ENCODE data around the gene MISP.

The MISP gene

GRCh38 chr19:708154-709143 lies 42.5 kb upstream of the MISP start, which contains the start of gene PALM:
Gene PALM, plus strand, starts transcription at chr19:708935. Its CDS starts 212 bp downstream, at chr19:709147.
- ChIA-PET CTCF (no interaction called here), POLR2A (interaction anchor here (1.0 kb wide), 1 partner anchor 28 kb away, joined by 3 read pairs; no protein-coding TSS in a partner anchor)
- peak; percentile 54 for DNase-seq (ENCODE audit: extremely low spot score)
- TF ChIP-seq ZNF384 (IDR thresholded peaks at IDR 0.05) (no peak), ELF4 (IDR thresholded peaks at IDR 0.05) (no peak), BHLHE40 (IDR thresholded peaks at IDR 0.05; ENCODE audit: borderline replicate concordance) (no peak)

- DNase-seq (ENCODE audit: extremely low spot score), result no peak
- CTCF ChIA-PET, result no interaction called here
- TF ChIP-seq ELF4 (IDR thresholded peaks at IDR 0.05) (no peak), FOXK2 (IDR thresholded peaks at IDR 0.05) (no peak), LEF1 (IDR thresholded peaks at IDR 0.05; ENCODE audit: borderline replicate concordance) (no peak), PKNOX1 (IDR thresholded peaks at IDR 0.05) (no peak), FOXA1 (IDR thresholded peaks at IDR 0.05) (no peak), BHLHE40 (IDR thresholded peaks at IDR 0.05; ENCODE audit: borderline replicate concordance) (no peak), NFRKB (IDR thresholded peaks at IDR 0.05) (no peak), SP1 (IDR thresholded peaks at IDR 0.05) (no peak), HDGF (IDR thresholded peaks at IDR 0.05; ENCODE audit: borderline replicate concordance) (no peak), L3MBTL2 (conservative IDR thresholded peaks at IDR 0.05) (no peak), CTBP1 (IDR thresholded peaks at IDR 0.05; ENCODE audit: borderline replicate concordance) (no peak), SUZ12 (IDR thresholded peaks at IDR 0.05) (no peak), ARNT (IDR thresholded peaks at IDR 0.05) (no peak), FOXM1 (IDR thresholded peaks at IDR 0.05; ENCODE audit: borderline replicate concordance) (no peak), TARDBP (IDR thresholded peaks at IDR 0.05) (no peak)
- POLR2A ChIA-PET, result interaction anchor here (1.0 to 1.2 kb wide), 2 partner anchors 29 to 32 kb away, joined by 3 read pairs; no protein-coding TSS in a partner anchor
Observed at GRCh38 chr19:709196-709964, 41.5 kb upstream of the MISP start.

- TF ChIP-seq L3MBTL2 (conservative IDR thresholded peaks at IDR 0.05) (no peak), NFRKB (IDR thresholded peaks at IDR 0.05) (no peak), PKNOX1 (IDR thresholded peaks at IDR 0.05) (no peak), ARNT (IDR thresholded peaks at IDR 0.05) (no peak), FOXA1 (IDR thresholded peaks at IDR 0.05) (no peak), FOXM1 (IDR thresholded peaks at IDR 0.05; ENCODE audit: borderline replicate concordance) (no peak), LEF1 (IDR thresholded peaks at IDR 0.05; ENCODE audit: borderline replicate concordance) (no peak), ELF4 (IDR thresholded peaks at IDR 0.05) (no peak), CTBP1 (IDR thresholded peaks at IDR 0.05; ENCODE audit: borderline replicate concordance) (no peak)
- ChIA-PET POLR2A (interaction anchor here (1.2 kb wide), 1 partner anchor 33 kb away, joined by 3 read pairs; no protein-coding TSS in a partner anchor), CTCF (no interaction called here)
- no peak for DNase-seq (ENCODE audit: extremely low spot score)
Observed at GRCh38 chr19:709965-710571, 40.8 kb upstream of the MISP start.

GRCh38 chr19:710767-711166 lies 40.1 kb upstream of the MISP start:
- POLR2A ChIA-PET, result no interaction called here
- DNase-seq (ENCODE audit: extremely low spot score), result no peak
- no peak for TF ChIP-seq SP1 (IDR thresholded peaks at IDR 0.05)
- CTCF ChIA-PET, result no interaction called here

GRCh38 chr19:711254-711653 lies 39.7 kb upstream of the MISP start:
- POLR2A ChIA-PET, result no interaction called here
- TF ChIP-seq SUZ12 (IDR thresholded peaks at IDR 0.05), result no peak
- TF ChIP-seq PKNOX1 (IDR thresholded peaks at IDR 0.05), result no peak
- no peak for TF ChIP-seq BHLHE40 (IDR thresholded peaks at IDR 0.05; ENCODE audit: borderline replicate concordance)
- no peak for TF ChIP-seq ELF4 (IDR thresholded peaks at IDR 0.05)
- TF ChIP-seq NFRKB (IDR thresholded peaks at IDR 0.05), result no peak
- no peak for TF ChIP-seq SP1 (IDR thresholded peaks at IDR 0.05)
- no peak for TF ChIP-seq HDGF (IDR thresholded peaks at IDR 0.05; ENCODE audit: borderline replicate concordance)
- TF ChIP-seq FOXM1 (IDR thresholded peaks at IDR 0.05; ENCODE audit: borderline replicate concordance), result no peak
- TF ChIP-seq ZNF384 (IDR thresholded peaks at IDR 0.05), result no peak
- no peak for TF ChIP-seq FOXK2 (IDR thresholded peaks at IDR 0.05)
- TF ChIP-seq LEF1 (IDR thresholded peaks at IDR 0.05; ENCODE audit: borderline replicate concordance), result no peak
- TF ChIP-seq FOXA1 (IDR thresholded peaks at IDR 0.05), result no peak
- no peak for TF ChIP-seq TARDBP (IDR thresholded peaks at IDR 0.05)
- TF ChIP-seq CTBP1 (IDR thresholded peaks at IDR 0.05; ENCODE audit: borderline replicate concordance), result no peak
- no peak for TF ChIP-seq L3MBTL2 (conservative IDR thresholded peaks at IDR 0.05)
- DNase-seq (ENCODE audit: extremely low spot score), result no peak
- CTCF ChIA-PET, result no interaction called here

Data from HEK293T (cell line).